Mucosa of descending colon (tissue), 3 donors: ENCODE measurements around the gene TUB. TPM values are rescaled to one million over a fixed set of nuclear protein-coding genes. Genes with fewer than 3 reads are reported as not detected.

Experiments
- ATAC-seq: fragments of 200-7000 bp; cut with Tn5 transposase; one replicate; pipeline ENCODE4 v1.9.1; 2020; ENCODE audit warnings: mild to moderate bottlenecking, moderate library complexity
- DNase-seq, 3 donors: peaks; one replicate each; pipeline ENCODE4 v3.0.0-alpha.2; 2020
- H3K36me3 ChIP-seq: fragments of 200-600 bp; one replicate; pipeline ENCODE4 v1.8.0; 2021; ENCODE audit warnings: low read depth, mild to moderate bottlenecking
- H3K4me1 ChIP-seq: fragments of 200-600 bp; one replicate; pipeline ENCODE4 v1.8.0; 2021; ENCODE audit warnings: low read depth, mild to moderate bottlenecking
- H3K4me3 ChIP-seq: fragments of 200-600 bp; one replicate; pipeline ENCODE4 v1.8.0; 2021; ENCODE audit warnings: mild to moderate bottlenecking
- H3K9me3 ChIP-seq: fragments of 200-600 bp; one replicate; pipeline ENCODE4 v1.8.0; 2021; ENCODE audit warnings: mild to moderate bottlenecking
- CTCF ChIP-seq: fragments of 200-600 bp; IDR thresholded peaks from one replicate; pipeline ENCODE4 v1.8.0; 2022; ENCODE audit warnings: antibody characterized with exemption, mild to moderate bottlenecking
- intact Hi-C, 2 donors: fragments of 100-400 bp; cut with DNase I in 1 of 2; cut with micrococcal nuclease in 1 of 2; formaldehyde crosslinking; loops; one replicate each; pipeline versions ENCODE4 v1.11.0 to v1.11.1; 2022; cut with DNase I, micrococcal nuclease
- total RNA-seq, 3 donors: library from RNA; stranded (reverse); fragmentation: NEBNext Ultra II Directional in 2 of 3; extraction: Animal tissue kit (Norgen Biotek cat#: 25700) in 2 of 3; gene quantifications; one replicate each; pipeline versions ENCODE4 v1.2.1 to v1.2.4, GENCODE V29; 2021 to 2023
- donor health status: DM: no; HTN: no; CAD: no; lungs with moderate emphysema.
- donor health status: DM: no; HTN: no; CAD: no.
- donor health status: DM: no; HTN: yes; CAD: no.

The TUB gene
- total RNA-seq, 3 donors from 2014 or later, result 0.58 to 10.4 (median 1.8) TPM

- Histone ChIP-seq H3K4me1 (no peaks in the 10 kb centered on the region), H3K36me3 (no peaks in the 10 kb centered on the region), H3K9me3 (no peaks in the 10 kb centered on the region), H3K4me3 (no peak overlapping the region)
- no peak for ATAC-seq
- TF ChIP-seq CTCF, result no peak
- DNase-seq, result no peak
- intact Hi-C loops, result no loop called here
Observed at GRCh38 chr11:8105666-8106065, 24.7 kb downstream of the TUB start.

DNA sequence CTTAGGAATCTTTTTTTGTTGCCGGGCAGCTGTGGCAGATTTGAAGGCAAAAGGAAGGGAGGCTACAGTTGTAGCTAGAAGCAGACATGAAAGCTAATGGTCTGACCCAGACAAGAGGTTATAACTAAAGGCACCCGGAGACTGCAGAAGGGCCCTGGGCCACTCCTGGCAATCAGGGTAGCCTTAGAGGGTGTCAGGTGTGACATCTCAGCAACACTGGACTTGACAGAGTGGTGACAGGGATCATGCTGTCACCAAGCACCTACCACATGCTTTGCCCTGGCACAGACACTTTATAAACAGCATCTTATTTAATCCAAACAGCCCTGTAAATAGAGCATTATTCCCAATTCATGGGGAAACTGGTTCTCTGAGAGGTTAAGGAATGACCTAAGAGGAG, 25.7 kb downstream of the TUB start:
- TF ChIP-seq CTCF, result no peak
- H3K9me3 ChIP-seq, result no peaks in the 10 kb centered on the region
- no peaks in the 10 kb centered on the region for H3K36me3 ChIP-seq
- H3K4me1 ChIP-seq, result no peaks in the 10 kb centered on the region
- ATAC-seq (no peak), DNase-seq (no peak)
- H3K4me3 ChIP-seq, result no peak overlapping the region
- intact Hi-C loops, result no loop called here

- intact Hi-C loops, result no loop called here
- Histone ChIP-seq H3K9me3 (no peaks in the 10 kb centered on the region), H3K4me1 (no peaks in the 10 kb centered on the region), H3K36me3 (no peaks in the 10 kb centered on the region), H3K4me3 (no peak overlapping the region)
- DNase-seq (no peak), ATAC-seq (no peak)
- TF ChIP-seq CTCF, result no peak
Observed at GRCh38 chr11:8107642-8108041, 26.6 kb downstream of the TUB start.

GRCh38 chr11:8108421-8108820, 27.4 kb downstream of the TUB start:
- no peaks in the 10 kb centered on the region for H3K4me1 ChIP-seq
- TF ChIP-seq CTCF, result no peak
- ATAC-seq (no peak), DNase-seq (no peak)
- H3K9me3 ChIP-seq, result no peaks in the 10 kb centered on the region
- intact Hi-C loops, result no loop called here
- no peaks in the 10 kb centered on the region for H3K36me3 ChIP-seq
- no peak overlapping the region for H3K4me3 ChIP-seq

GRCh38 chr11:8109675-8110074, 28.7 kb downstream of the TUB start:
- DNase-seq (no peak), ATAC-seq (no peak)
- H3K4me3 ChIP-seq, result no peak overlapping the region
- intact Hi-C loops, result no loop called here
- no peak for TF ChIP-seq CTCF
- no peaks in the 10 kb centered on the region for H3K36me3 ChIP-seq
- no peaks in the 10 kb centered on the region for H3K4me1 ChIP-seq
- H3K9me3 ChIP-seq, result no peaks in the 10 kb centered on the region

DNA sequence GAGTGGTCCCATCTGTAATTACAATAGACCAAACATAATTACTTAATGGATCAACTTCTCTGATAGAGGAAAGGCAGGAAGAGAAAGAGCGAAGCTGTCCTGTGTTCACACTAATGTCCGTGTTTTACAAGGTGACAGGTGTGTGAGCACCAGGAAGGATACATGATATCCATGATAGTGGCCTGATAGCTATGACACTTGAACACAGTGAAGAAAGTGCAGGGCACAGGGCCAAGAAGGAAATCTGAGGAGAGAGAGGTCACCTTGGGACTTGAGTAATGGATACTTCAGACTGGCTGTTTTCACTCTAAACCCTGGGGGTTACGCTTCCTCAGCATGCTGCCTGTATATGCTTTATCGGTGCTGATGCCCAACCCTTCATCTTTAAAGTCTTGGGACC, 29.4 kb downstream of the TUB start:
- Histone ChIP-seq H3K4me1 (no peaks in the 10 kb centered on the region), H3K36me3 (no peaks in the 10 kb centered on the region), H3K9me3 (peaks cover 1% of the 10 kb centered on the region), H3K4me3 (no peak overlapping the region)
- no peak for ATAC-seq
- no peak for DNase-seq
- TF ChIP-seq CTCF, result no peak
- intact Hi-C loops, result no loop called here
